ENCODE data around the gene MTFP1.
"Not testable (repeated sequence)": the region's sequence is repeated elsewhere in the genome, so short reads cannot be mapped to it uniquely, and the experiment has no call there.

The MTFP1 gene

DNA sequence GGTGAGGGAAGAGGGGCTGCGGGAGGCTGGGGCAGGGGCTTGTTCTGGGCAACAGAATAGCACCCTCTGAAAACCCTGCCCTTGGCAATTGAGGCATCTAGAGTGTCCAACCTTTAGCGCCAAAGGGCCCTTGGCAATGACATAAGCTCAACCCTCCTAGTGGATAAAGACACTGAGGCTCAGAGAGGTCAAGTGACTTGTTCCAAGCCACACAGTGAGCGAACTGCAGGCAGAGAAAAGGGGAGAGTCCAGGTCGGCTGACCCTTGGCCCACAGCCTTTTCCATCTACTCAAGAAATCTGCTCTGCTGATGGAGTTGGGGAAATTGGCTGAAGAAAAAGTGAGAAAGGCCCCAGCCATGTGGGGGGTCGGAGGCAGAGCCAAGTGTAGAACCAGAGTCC lies 25.9 kb upstream of the MTFP1 start:
- no peaks in the 10 kb centered on the region for H3K36me3 ChIP-seq (ENCODE audit: insufficient read depth)
- H4K20me1 ChIP-seq (ENCODE audit: insufficient read depth) = no peaks in the 10 kb centered on the region
- no peak overlapping the region for H3K9ac ChIP-seq
- no peak overlapping the region for H2AFZ ChIP-seq (ENCODE audit: low read depth)
- no peak for TF ChIP-seq CTCF (conservative IDR thresholded peaks at IDR 0.05; ENCODE audit: low read depth, low read length)
- no peak overlapping the region for H3K27ac ChIP-seq
- no peaks in the 10 kb centered on the region for H3K79me2 ChIP-seq (ENCODE audit: insufficient read depth, low read depth)
- no peak overlapping the region for H3K4me3 ChIP-seq (IDR thresholded peaks at IDR 0.05; ENCODE audit: insufficient read depth, low read depth, low read length)
- no peak overlapping the region for H3K4me2 ChIP-seq
- peaks cover 20% of the 10 kb centered on the region for H3K27me3 ChIP-seq (ENCODE audit: insufficient read depth, low read depth)
- peaks cover 7% of the 10 kb centered on the region for H3K4me1 ChIP-seq (ENCODE audit: low read depth, poor library complexity, severe bottlenecking)

DNA sequence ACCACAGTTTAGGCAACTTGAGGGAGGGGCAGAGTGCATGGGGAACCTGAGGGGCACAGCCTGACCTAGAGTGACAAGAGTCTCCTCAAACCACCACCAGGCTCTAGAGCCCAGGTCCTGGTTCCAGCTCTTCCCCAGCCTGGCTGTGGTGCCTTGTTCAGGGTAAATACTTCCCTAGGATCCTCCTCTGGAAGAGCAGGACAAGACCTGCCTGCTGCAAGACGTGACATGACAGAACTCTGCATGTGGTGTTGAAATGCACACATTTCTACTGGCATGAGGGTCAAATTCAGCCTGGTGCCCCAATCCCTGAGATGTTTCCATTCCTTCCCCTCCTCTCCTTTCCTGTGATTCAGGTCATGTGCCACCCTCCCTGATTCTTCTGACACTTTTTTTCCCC lies 25.4 kb upstream of the MTFP1 start:
- Histone ChIP-seq H3K36me3 (ENCODE audit: insufficient read depth) (no peaks in the 10 kb centered on the region), H3K27ac (no peak overlapping the region)

DNA sequence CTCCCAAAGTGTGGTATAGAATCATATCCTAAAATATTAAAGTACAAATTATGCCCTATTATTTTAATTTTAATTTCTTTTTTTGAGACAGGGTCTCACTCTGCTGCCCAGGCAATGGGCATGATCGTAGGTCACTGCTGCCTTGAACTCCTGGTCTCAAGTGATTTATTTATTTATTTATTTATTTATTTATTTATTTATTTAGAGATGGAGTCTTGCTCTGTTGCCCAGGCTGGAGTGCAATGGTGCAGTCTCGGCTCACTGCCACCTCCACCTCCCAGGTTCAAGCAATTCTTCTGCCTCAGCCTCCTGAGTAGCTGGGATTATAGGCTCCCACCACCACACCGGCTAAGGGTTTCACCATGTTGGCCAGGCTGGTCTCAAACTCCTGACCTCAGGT lies 24.5 kb upstream of the MTFP1 start:
- H3K79me2 ChIP-seq (ENCODE audit: insufficient read depth, low read depth); H3K36me3 ChIP-seq (ENCODE audit: insufficient read depth); H3K27ac ChIP-seq; H3K4me3 ChIP-seq (IDR thresholded peaks at IDR 0.05; ENCODE audit: insufficient read depth, low read depth, low read length); H3K9ac ChIP-seq; H3K4me1 ChIP-seq (ENCODE audit: low read depth, poor library complexity, severe bottlenecking); H3K4me2 ChIP-seq; H4K20me1 ChIP-seq (ENCODE audit: insufficient read depth); H2AFZ ChIP-seq (ENCODE audit: low read depth): not testable (repeated sequence)
- H3K27me3 ChIP-seq (ENCODE audit: insufficient read depth, low read depth) = peaks cover 20% of the 10 kb centered on the region

More for the DNA sequence above, 25.4 kb upstream of the MTFP1 start:
- Histone ChIP-seq H3K4me2 (no peak overlapping the region), H2AFZ (ENCODE audit: low read depth) (no peak overlapping the region), H4K20me1 (ENCODE audit: insufficient read depth) (no peaks in the 10 kb centered on the region), H3K4me1 (ENCODE audit: low read depth, poor library complexity, severe bottlenecking) (peaks cover 7% of the 10 kb centered on the region), H3K79me2 (ENCODE audit: insufficient read depth, low read depth) (no peaks in the 10 kb centered on the region), H3K4me3 (IDR thresholded peaks at IDR 0.05; ENCODE audit: insufficient read depth, low read depth, low read length) (no peak overlapping the region), H3K9ac (no peak overlapping the region), H3K27me3 (ENCODE audit: insufficient read depth, low read depth) (peaks cover 20% of the 10 kb centered on the region)
- no peak for TF ChIP-seq CTCF (conservative IDR thresholded peaks at IDR 0.05; ENCODE audit: low read depth, low read length)

DNA sequence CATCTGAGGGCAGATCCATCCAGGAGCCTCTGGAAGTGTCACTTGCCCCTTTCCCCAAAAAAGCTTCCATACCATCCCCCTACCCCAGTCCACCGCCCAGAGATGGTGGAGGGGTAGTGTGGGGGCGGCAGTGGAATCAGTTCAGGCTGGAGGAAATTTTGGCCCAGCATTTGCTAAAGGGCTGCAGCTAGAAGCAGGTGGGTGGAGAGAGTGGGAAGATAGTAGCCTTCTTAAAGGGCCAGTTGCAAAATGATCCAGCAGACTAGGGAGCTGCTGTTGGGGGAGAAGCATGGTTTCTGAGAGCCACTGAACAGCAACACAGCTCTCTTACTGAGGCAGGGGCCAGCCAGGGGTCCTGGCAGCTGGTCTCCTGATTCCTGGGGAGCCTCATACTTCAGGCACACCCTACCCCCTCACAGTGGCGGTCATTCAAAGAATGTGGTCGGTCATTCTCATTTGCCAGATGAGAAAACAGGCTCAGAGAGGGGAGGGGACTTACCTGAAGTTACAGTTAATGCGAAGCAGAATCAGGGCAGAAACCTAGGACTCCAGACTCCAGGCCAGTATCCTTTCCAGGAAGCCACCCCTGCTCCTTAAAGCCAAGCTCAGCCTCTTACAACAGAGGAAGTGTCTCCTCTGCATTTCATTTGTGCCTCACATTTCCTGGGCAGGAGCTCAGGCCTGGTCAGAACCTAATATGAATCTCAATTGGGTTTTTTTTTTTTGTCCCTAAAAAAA lies 23.4 kb upstream of the MTFP1 start:
- no peak overlapping the region for H3K9ac ChIP-seq
- no peaks in the 10 kb centered on the region for H3K36me3 ChIP-seq (ENCODE audit: insufficient read depth)
- no peaks in the 10 kb centered on the region for H3K79me2 ChIP-seq (ENCODE audit: insufficient read depth, low read depth)
- no peak for TF ChIP-seq CTCF (conservative IDR thresholded peaks at IDR 0.05; ENCODE audit: low read depth, low read length)
- H3K4me2 ChIP-seq = no peak overlapping the region
- H3K27ac ChIP-seq = no peak overlapping the region
- no peak overlapping the region for H2AFZ ChIP-seq (ENCODE audit: low read depth)
- peaks cover 16% of the 10 kb centered on the region for H3K27me3 ChIP-seq (ENCODE audit: insufficient read depth, low read depth)
- H3K4me1 ChIP-seq (ENCODE audit: low read depth, poor library complexity, severe bottlenecking) = peaks cover 3% of the 10 kb centered on the region
- no peaks in the 10 kb centered on the region for H4K20me1 ChIP-seq (ENCODE audit: insufficient read depth)
- H3K4me3 ChIP-seq (IDR thresholded peaks at IDR 0.05; ENCODE audit: insufficient read depth, low read depth, low read length) = no peak overlapping the region

DNA sequence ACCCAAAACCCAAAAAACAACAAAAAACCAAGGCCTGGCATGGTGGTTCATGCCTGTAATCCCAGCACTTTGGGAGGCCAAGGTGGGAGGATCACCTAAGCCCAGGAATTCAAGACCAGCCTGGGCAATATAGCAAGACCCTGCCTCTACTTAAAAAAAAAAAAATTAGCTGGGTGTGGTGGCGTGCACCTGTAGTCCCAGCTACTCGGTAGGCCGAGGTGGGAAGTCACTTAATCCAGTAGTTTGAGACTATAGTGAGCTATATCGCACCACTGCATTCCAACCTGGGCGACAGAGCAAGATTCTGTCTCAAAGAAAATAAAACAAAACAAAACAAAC lies 22.8 kb upstream of the MTFP1 start:
- not testable (repeated sequence) for H3K27ac ChIP-seq; H3K4me1 ChIP-seq (ENCODE audit: low read depth, poor library complexity, severe bottlenecking); H3K4me3 ChIP-seq (IDR thresholded peaks at IDR 0.05; ENCODE audit: insufficient read depth, low read depth, low read length); H2AFZ ChIP-seq (ENCODE audit: low read depth); H3K36me3 ChIP-seq (ENCODE audit: insufficient read depth); H4K20me1 ChIP-seq (ENCODE audit: insufficient read depth); H3K79me2 ChIP-seq (ENCODE audit: insufficient read depth, low read depth); H3K9ac ChIP-seq; H3K4me2 ChIP-seq
- H3K27me3 ChIP-seq (ENCODE audit: insufficient read depth, low read depth) = peaks cover 11% of the 10 kb centered on the region; the same call in 1 of the 2 replicates

Data from KMS-11 (cell line).